Measurements from ENCODE around the gene SAMD5.

GRCh38 chr6:147577488-147577887, 69.0 kb downstream of the SAMD5 start:
- TF ChIP-seq EZH2 (IDR thresholded peaks at IDR 0.05; ENCODE audit: insufficient read depth, poor library complexity, severe bottlenecking) (no peak), EZH2phosphoT487 (IDR thresholded peaks at IDR 0.05; ENCODE audit: insufficient read depth, low read depth) (no peak)
